HG02943 (cell line): Measurements from ENCODE around the gene KCNH8.
"Not testable (repeated sequence)": the region's sequence is repeated elsewhere in the genome, so short reads cannot be mapped to it uniquely, and the experiment has no call there.

Experiments used
- ATAC-seq: cut with Tn5 transposase; IDR thresholded peaks from one replicate; pipeline ENCODE4 v1.9.1; 2021; ENCODE audit warnings: mild to moderate bottlenecking, low read depth, moderate library complexity; ENCODE audit not compliant: unreplicated experiment

KCNH8 gene

GRCh38 chr3:19171794-19172193, 23.5 kb downstream of the KCNH8 start:
- no peak for ATAC-seq

DNA sequence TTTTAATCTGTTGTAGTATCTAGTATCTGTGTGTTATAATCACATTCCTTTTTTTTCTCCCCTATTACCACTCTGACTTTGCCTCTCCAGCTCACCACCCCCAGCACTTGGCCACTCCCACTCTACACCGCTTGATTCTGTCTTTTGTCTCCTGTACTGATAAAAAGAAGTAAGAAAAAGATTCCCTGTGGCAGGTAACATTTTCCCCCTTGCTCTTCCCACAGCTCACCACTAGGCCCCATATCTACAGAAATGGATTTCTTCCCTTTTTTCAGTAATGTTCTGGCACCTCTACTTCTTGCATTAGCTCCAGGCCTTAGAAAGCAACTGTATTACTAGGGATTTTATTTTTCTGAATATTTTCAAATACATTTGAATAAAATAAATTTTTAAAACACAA, 25.6 kb downstream of the KCNH8 start:
- no peak for ATAC-seq

- ATAC-seq = no peak
Measured at GRCh38 chr3:19183584-19183983, 35.3 kb downstream of the KCNH8 start.

GRCh38 chr3:19190126-19190525, 41.8 kb downstream of the KCNH8 start:
- ATAC-seq = no peak

- no peak for ATAC-seq
Measured at GRCh38 chr3:19190602-19191001, 42.3 kb downstream of the KCNH8 start.

GRCh38 chr3:19199131-19199530, 50.8 kb downstream of the KCNH8 start:
- ATAC-seq = no peak

DNA sequence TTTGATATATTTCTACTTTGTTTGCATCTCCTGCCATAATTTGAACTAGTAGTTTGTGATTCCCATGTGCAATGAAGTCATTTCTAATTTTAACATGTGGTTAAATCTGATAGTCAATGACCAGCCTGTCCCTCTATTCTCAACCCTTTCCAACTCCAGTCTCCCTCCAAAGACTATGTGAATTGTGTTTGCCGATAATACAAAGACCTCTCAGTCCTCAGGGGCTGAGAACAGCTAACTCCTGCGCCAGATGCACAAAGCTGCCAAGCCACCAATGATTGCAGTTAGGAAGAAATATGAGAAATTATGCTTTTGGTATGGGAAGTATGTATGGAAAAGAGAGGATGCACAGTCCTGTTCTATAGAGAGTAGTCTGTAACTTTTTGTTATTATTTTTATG, 54.0 kb downstream of the KCNH8 start:
- ATAC-seq = no peak

GRCh38 chr3:19202754-19203153, 54.4 kb downstream of the KCNH8 start:
- no peak for ATAC-seq

DNA sequence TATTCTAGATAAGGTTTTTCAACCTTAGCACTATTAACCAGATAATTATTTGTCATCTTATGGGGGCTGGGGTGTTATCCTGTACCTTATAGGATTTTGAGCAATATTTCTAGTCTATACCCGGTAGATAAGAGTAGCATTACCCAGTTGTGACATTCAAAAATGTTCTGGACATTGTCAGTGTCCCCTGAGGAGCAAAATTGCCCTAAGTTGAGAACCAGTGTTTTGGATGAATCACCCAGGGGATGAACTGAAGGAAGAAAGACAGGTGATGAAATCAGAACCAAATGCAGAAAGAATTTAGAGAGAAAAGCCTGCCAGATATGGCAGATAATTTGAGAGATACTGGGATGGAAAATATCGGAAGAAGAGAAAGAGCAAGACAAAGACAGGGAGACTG, 58.2 kb downstream of the KCNH8 start:
- ATAC-seq = no peak

- ATAC-seq = no peak
Measured at GRCh38 chr3:19213603-19214220, 65.4 kb downstream of the KCNH8 start.

- ATAC-seq = no peak
Measured at GRCh38 chr3:19215427-19215826, 67.1 kb downstream of the KCNH8 start.

- ATAC-seq = no peak
Measured at GRCh38 chr3:19216669-19217337, 68.5 kb downstream of the KCNH8 start.

GRCh38 chr3:19220311-19220710, 72.0 kb downstream of the KCNH8 start:
- ATAC-seq = no peak

DNA sequence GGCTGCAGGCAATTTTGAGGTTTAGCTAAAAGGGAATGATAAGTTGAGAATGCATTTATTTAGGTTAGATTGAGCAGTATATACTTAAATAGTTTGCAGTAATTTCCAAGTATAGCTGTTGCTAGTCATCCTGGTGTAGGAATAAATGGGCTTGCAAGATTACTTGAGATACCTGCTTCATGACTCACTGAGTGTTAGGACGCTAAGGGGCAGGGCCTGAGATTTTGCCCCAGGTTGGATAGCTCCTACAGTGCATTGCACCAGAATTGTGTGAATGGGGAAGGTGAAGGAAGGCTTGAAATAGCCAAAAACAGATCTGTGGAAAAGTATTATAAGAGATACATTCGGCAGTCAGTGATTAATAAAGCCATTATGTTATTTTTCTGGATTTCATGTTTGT, 72.8 kb downstream of the KCNH8 start:
- ATAC-seq = no peak

DNA sequence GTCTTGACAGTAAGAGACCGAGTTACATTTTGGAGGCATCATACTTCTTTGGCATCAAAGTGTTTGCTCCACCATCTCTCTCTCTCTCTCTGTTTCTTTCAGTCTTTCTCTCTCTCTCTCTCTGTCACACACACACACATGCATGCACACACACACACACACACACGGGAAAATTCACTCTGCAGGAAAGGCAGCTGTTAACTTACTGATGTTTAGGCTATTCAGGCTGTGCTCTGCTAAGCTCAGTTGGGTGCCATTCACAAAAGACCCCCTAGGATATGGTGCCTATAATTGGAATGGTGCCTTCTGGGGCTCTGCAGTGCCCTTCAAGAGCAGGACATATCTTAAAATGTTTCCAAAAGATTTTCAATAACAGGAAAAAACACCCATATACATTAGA, 78.2 kb downstream of the KCNH8 start:
- no peak for ATAC-seq

- ATAC-seq = no peak
Measured at GRCh38 chr3:19228167-19228566, 79.9 kb downstream of the KCNH8 start.

DNA sequence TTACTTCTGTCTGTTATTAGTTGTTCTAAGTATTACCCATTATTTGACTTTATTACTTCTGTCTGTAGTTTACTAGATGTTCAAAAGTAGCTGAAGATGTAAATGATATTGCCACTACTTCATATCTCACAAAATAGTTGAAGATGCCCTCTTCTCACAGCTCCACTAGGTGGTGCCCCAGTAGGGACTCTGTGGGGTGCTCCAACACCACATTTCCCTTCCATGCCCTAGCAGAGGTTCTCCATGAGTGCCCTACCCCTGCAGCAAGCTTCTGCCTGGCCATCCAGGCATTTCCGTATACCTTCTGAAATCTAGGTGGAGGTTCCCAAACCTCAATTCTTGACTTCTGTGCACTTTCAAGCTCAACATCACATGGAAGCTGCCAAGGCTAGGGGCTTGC, 80.8 kb downstream of the KCNH8 start:
- ATAC-seq = no peak

GRCh38 chr3:19229881-19230280, 81.6 kb downstream of the KCNH8 start:
- not testable (repeated sequence) for ATAC-seq

GRCh38 chr3:19231792-19232461, 83.6 kb downstream of the KCNH8 start:
- ATAC-seq = no peak

GRCh38 chr3:19232566-19232965, 84.3 kb downstream of the KCNH8 start:
- ATAC-seq = no peak

- not testable (repeated sequence) for ATAC-seq
Measured at GRCh38 chr3:19233882-19234784, 85.8 kb downstream of the KCNH8 start.
